ENCODE results near the gene ST6GALNAC2. TPM values are rescaled to one million over a fixed set of nuclear protein-coding genes. Genes with fewer than 3 reads are reported as not detected.
"Not testable (repeated sequence)": the region's sequence is repeated elsewhere in the genome, so short reads cannot be mapped to it uniquely, and the experiment has no call there.

ST6GALNAC2 gene
- total RNA-seq, 4 donors from 2014 or later = 1.4 to 4.4 (median 1.6) TPM; not detected in 1

GRCh38 chr17:76625496-76625895 lies 39.8 kb upstream of the ST6GALNAC2 start:
- Histone ChIP-seq H3K4me3 (no peak overlapping the region), H3K27ac (no peak overlapping the region), H3K9me3 (no peaks in the 10 kb centered on the region), H3K36me3 (peaks cover 0 to 7% (median 3%) of the 10 kb centered on the region in 4 donors), H3K27me3 (no peaks in the 10 kb centered on the region), H3K4me1 (peaks cover 0 to 3% (median 0%) of the 10 kb centered on the region in 4 donors)
- no peak for TF ChIP-seq EP300 (IDR thresholded peaks at IDR 0.05; ENCODE audit: low read depth)
- no peak for TF ChIP-seq POLR2AphosphoS5 (IDR thresholded peaks at IDR 0.05)
- TF ChIP-seq, protein P1, sequence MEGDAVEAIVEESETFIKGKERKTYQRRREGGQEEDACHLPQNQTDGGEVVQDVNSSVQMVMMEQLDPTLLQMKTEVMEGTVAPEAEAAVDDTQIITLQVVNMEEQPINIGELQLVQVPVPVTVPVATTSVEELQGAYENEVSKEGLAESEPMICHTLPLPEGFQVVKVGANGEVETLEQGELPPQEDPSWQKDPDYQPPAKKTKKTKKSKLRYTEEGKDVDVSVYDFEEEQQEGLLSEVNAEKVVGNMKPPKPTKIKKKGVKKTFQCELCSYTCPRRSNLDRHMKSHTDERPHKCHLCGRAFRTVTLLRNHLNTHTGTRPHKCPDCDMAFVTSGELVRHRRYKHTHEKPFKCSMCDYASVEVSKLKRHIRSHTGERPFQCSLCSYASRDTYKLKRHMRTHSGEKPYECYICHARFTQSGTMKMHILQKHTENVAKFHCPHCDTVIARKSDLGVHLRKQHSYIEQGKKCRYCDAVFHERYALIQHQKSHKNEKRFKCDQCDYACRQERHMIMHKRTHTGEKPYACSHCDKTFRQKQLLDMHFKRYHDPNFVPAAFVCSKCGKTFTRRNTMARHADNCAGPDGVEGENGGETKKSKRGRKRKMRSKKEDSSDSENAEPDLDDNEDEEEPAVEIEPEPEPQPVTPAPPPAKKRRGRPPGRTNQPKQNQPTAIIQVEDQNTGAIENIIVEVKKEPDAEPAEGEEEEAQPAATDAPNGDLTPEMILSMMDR (IDR thresholded peaks at IDR 0.05) = no peak
- no peak for TF ChIP-seq POLR2A (IDR thresholded peaks at IDR 0.05)
- intact Hi-C loops (cut with DNase I; ENCODE audit: low total_unique reads) = loop anchor here (2.0 kb wide), 1 partner anchor 101 kb away; no protein-coding TSS in a partner anchor
- WGBS, 2 donors (ENCODE audit: low coverage in 1 of 2) = 80% methylated on average over 6 of the region's 6 CpGs; no CpG with 5 or more reads in 1 of the 2 donors
- DNase-seq = no peak
- in situ Hi-C loops (cut with MboI; ENCODE audit: low pct_ligation_motif_present in 1 of 4, low pct_unique_long_range_greater_than_20kb in 1 of 4, low sequenced_read_pairs in 3 of 4) = loop anchor here in 1 of 4 donors (10.0 kb wide), 1 partner anchor 101 kb away; no protein-coding TSS in a partner anchor

DNA sequence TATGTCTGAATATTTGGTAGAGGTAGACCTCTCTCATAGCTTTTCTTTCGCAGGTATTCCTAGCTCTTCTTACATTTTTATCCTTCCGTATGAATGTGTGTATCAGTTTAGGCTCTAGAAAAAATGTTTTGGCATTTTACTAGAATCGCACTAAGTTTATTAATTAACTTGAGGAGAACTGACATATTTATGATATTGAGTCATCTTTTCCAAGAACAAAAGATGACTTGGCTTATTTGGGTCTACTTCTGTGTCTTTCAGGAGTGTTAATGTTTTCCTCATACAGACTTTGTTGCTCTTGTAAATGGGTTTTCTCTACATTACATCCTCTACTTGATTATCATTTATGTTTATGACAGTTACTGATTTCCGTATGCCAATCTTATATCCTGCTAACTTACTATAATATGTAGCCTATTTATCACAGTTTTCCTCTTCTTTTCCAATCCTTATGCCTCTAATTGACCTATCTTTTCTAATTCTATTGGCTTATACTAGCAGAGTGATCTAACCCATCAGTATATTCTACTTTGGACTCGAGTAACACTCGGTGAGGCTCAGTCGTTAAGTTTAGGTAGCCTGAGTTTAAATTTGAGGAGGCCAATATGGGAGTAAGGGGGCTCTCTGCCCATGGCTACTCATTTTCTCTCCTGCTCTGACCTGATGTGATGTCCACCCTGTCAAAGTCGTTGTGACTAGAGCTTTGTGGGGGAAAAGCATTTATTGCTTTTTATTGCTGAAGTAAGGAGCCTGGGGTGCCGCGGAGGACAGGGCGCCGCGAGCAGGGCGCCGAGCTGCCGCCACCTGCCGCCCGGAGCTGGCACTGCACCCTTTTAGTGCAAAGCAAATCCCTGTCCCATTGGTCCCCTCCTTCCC lies 37.8 kb upstream of the ST6GALNAC2 start:
- DNase-seq = peak; percentile 81
- 17 to 23% methylated on average over 14 to 18 of the region's 18 CpGs for WGBS, 2 donors (ENCODE audit: low coverage in 1 of 2)
- Histone ChIP-seq H3K36me3 (peaks cover 0 to 7% (median 3%) of the 10 kb centered on the region in 4 donors), H3K27me3 (no peaks in the 10 kb centered on the region), H3K9me3 (no peaks in the 10 kb centered on the region), H3K4me3 (no peak overlapping the region), H3K27ac (no peak overlapping the region), H3K4me1 (peaks cover 0 to 3% (median 0%) of the 10 kb centered on the region in 4 donors)
- intact Hi-C loops (cut with DNase I; ENCODE audit: low total_unique reads) = loop anchor here (2.0 kb wide), 1 partner anchor 99 kb away; no protein-coding TSS in a partner anchor
- TF ChIP-seq POLR2AphosphoS5 (IDR thresholded peaks at IDR 0.05) = no peak
- TF ChIP-seq, protein P1 (IDR thresholded peaks at IDR 0.05) = peak; percentile 88 to 97 (median 96)
- TF ChIP-seq POLR2A (IDR thresholded peaks at IDR 0.05) = no peak
- TF ChIP-seq EP300 (IDR thresholded peaks at IDR 0.05; ENCODE audit: low read depth) = no peak
- in situ Hi-C loops (cut with MboI; ENCODE audit: low pct_ligation_motif_present in 1 of 4, low pct_unique_long_range_greater_than_20kb in 1 of 4, low sequenced_read_pairs in 3 of 4) = loop anchor here in 1 of 4 donors (10.0 kb wide), 1 partner anchor 99 kb away; no protein-coding TSS in a partner anchor

DNA sequence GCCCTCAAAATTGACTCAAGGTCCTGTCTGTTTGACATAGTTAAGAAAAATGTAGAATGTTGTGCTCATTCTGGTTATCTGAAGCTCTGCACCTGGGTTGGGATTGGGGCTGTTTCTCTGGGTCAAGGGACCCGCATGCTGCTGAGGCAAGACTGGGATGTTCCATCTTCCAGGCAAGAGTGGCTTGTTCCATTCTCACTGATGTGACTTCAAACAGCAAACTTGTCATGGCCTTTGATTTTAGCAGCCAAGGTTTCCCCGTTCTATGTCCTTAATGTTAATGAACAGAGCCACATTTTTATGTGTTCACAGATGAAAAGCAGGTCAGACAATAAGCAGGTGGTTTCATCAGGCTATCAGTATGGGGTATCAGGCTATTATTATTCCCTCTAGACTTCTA lies 32.2 kb upstream of the ST6GALNAC2 start:
- TF ChIP-seq POLR2A (IDR thresholded peaks at IDR 0.05) (no peak), EP300 (IDR thresholded peaks at IDR 0.05; ENCODE audit: low read depth) (no peak), POLR2AphosphoS5 (IDR thresholded peaks at IDR 0.05) (no peak)
- TF ChIP-seq, protein P1 (IDR thresholded peaks at IDR 0.05) = no peak
- Histone ChIP-seq H3K27ac (no peak overlapping the region), H3K36me3 (no peaks in the 10 kb centered on the region), H3K4me3 (no peak overlapping the region), H3K9me3 (no peaks in the 10 kb centered on the region), H3K27me3 (no peaks in the 10 kb centered on the region), H3K4me1 (no peaks in the 10 kb centered on the region)
- DNase-seq = no peak
- intact Hi-C loops (cut with DNase I; ENCODE audit: low total_unique reads) (no loop called here), in situ Hi-C loops (cut with MboI; ENCODE audit: low pct_ligation_motif_present in 1 of 4, low pct_unique_long_range_greater_than_20kb in 1 of 4, low sequenced_read_pairs in 3 of 4) (no loop called here)
- WGBS, 2 donors (ENCODE audit: low coverage in 1 of 2) = 79 to 89% methylated on average over 2 of the region's 2 CpGs

- intact Hi-C loops (cut with DNase I; ENCODE audit: low total_unique reads) = no loop called here
- DNase-seq = no peak
- Histone ChIP-seq H3K4me1 (no peaks in the 10 kb centered on the region), H3K27ac (no peak overlapping the region), H3K36me3 (no peaks in the 10 kb centered on the region), H3K27me3 (no peaks in the 10 kb centered on the region), H3K4me3 (no peak overlapping the region), H3K9me3 (no peaks in the 10 kb centered on the region)
- TF ChIP-seq EP300 (IDR thresholded peaks at IDR 0.05; ENCODE audit: low read depth) (no peak), POLR2AphosphoS5 (IDR thresholded peaks at IDR 0.05) (no peak)
- TF ChIP-seq, protein P1 (IDR thresholded peaks at IDR 0.05) = no peak
- WGBS, 2 donors (ENCODE audit: low coverage in 1 of 2) = 94% methylated on average over 18 of the region's 28 CpGs; no CpG with 5 or more reads in 1 of the 2 donors
- in situ Hi-C loops (cut with MboI; ENCODE audit: low pct_ligation_motif_present in 1 of 4, low pct_unique_long_range_greater_than_20kb in 1 of 4, low sequenced_read_pairs in 3 of 4) = no loop called here
These were observed 29.4 kb upstream of the ST6GALNAC2 start for GRCh38 chr17:76614912-76615617.

DNA sequence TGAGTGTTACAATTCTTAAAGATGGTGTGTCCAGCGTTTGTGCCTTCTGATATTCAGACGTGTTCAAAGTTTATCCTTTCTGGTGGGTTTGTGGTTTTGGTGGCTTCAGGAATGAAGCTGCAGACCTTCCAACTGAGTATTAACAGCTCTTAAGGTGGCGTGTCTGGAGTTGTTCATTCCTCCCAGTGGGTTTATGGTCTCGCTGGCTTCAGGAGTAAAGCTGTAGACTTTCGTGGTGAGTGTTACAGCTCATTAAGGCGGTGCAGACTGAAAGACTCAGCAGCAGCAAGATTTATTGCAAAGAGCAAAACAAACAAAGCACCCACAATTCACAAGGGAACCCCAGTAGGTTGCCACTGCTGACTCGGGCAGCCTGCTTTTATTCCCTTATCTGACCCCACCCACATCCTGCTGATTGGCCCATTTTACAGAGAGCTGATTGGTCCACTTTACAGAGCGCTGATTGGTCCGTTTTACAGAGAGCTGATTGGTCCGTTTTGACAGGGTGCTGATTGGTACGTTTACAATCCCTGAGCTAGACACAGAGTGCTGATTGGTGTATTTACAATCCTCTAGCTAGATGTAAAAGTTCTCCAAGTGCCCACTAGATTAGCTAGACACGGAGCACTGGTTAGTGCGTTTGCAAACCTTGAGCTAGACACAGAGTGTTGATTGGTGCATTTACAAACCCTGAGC lies 28.6 kb upstream of the ST6GALNAC2 start:
- in situ Hi-C loops (cut with MboI; ENCODE audit: low pct_ligation_motif_present in 1 of 4, low pct_unique_long_range_greater_than_20kb in 1 of 4, low sequenced_read_pairs in 3 of 4) = not testable (repeated sequence)

More for the DNA sequence above, 28.6 kb upstream of the ST6GALNAC2 start:
- H3K4me3 ChIP-seq; H3K36me3 ChIP-seq; DNase-seq; intact Hi-C loops (cut with DNase I; ENCODE audit: low total_unique reads); H3K9me3 ChIP-seq; H3K27me3 ChIP-seq; H3K27ac ChIP-seq; H3K4me1 ChIP-seq: not testable (repeated sequence)
- 61 to 72% methylated on average over 4 to 13 of the region's 13 CpGs for WGBS, 2 donors (ENCODE audit: low coverage in 1 of 2)
